ENCODE measurements around the gene NCBP1. TPM values are rescaled to one million over a fixed set of nuclear protein-coding genes. Genes with fewer than 3 reads are reported as not detected.

The NCBP1 gene
- total and polyA plus RNA-seq, 7 donors: 7.1 to 22.1 (median 14.6) TPM

- H3K4me3 ChIP-seq: no peak overlapping the region
- intact Hi-C loops (cut with DNase I): loop anchor here (10.0 kb wide), 2 partner anchors 57 to 737 kb away; partner anchors contain the start of gene ZNF782 (in 1 of the 2)
- no peak for DNase-seq
- H3K4me1 ChIP-seq: peaks cover 50% of the 10 kb centered on the region
- TF ChIP-seq CTCF (IDR thresholded peaks at IDR 0.05): no peak
- H3K36me3 ChIP-seq (ENCODE audit: insufficient read depth in 1 of 2, low read depth in 1 of 2): peaks cover 0 to 26% of the 10 kb centered on the region in 2 donors
- ATAC-seq: no peak
- no peaks in the 10 kb centered on the region for H3K9me3 ChIP-seq
- H3K27ac ChIP-seq: no peak overlapping the region
- no peaks in the 10 kb centered on the region for H3K27me3 ChIP-seq (ENCODE audit: insufficient read depth in 3 of 3, low read length in 2 of 3)
- 43 to 62% (median 43%) methylated on average over 1 of the region's 1 CpG for WGBS, 3 donors
Observed at GRCh38 chr9:97592126-97592525, 41.5 kb upstream of the NCBP1 start.

GRCh38 chr9:97593960-97594359 lies 39.7 kb upstream of the NCBP1 start:
- H3K27me3 ChIP-seq (ENCODE audit: insufficient read depth in 3 of 3, low read length in 2 of 3): no peaks in the 10 kb centered on the region
- DNase-seq: no peak
- peak overlapping the region; percentile 77 for H3K27ac ChIP-seq
- H3K4me3 ChIP-seq: no peak overlapping the region
- peaks cover 61% of the 10 kb centered on the region for H3K4me1 ChIP-seq
- no peak for TF ChIP-seq CTCF (IDR thresholded peaks at IDR 0.05)
- no peaks in the 10 kb centered on the region for H3K9me3 ChIP-seq
- intact Hi-C loops (cut with DNase I): loop anchor here (10.0 kb wide), 2 partner anchors 59 to 739 kb away; partner anchors contain the start of gene ZNF782 (in 1 of the 2)
- H3K36me3 ChIP-seq (ENCODE audit: insufficient read depth in 1 of 2, low read depth in 1 of 2): peaks cover 0 to 23% of the 10 kb centered on the region in 2 donors
- WGBS, 3 donors: 43 to 65% (median 45%) methylated on average over 4 of the region's 4 CpGs
- ATAC-seq: peak; percentile 52 to 62 (median 56)

GRCh38 chr9:97594381-97594921 lies 39.2 kb upstream of the NCBP1 start:
- peak; percentile 74 to 95 for DNase-seq
- no peak overlapping the region for H3K4me3 ChIP-seq
- WGBS, 3 donors: 26 to 50% (median 27%) methylated on average over 11 of the region's 11 CpGs
- ATAC-seq: peak; percentile 82 to 87 (median 86)
- no peaks in the 10 kb centered on the region for H3K9me3 ChIP-seq
- intact Hi-C loops (cut with DNase I): loop anchor here (10.0 kb wide), 2 partner anchors 60 to 740 kb away; partner anchors contain the start of gene ZNF782 (in 1 of the 2)
- peak overlapping the region; percentile 77 for H3K27ac ChIP-seq
- H3K36me3 ChIP-seq (ENCODE audit: insufficient read depth in 1 of 2, low read depth in 1 of 2): peaks cover 0 to 28% of the 10 kb centered on the region in 2 donors
- H3K4me1 ChIP-seq: peaks cover 61% of the 10 kb centered on the region
- no peaks in the 10 kb centered on the region for H3K27me3 ChIP-seq (ENCODE audit: insufficient read depth in 3 of 3, low read length in 2 of 3)
- TF ChIP-seq CTCF (IDR thresholded peaks at IDR 0.05): no peak

- Histone ChIP-seq H3K4me1 (peaks cover 76% of the 10 kb centered on the region), H3K9me3 (no peaks in the 10 kb centered on the region), H3K27me3 (ENCODE audit: insufficient read depth in 3 of 3, low read length in 2 of 3) (no peaks in the 10 kb centered on the region), H3K27ac (peak overlapping the region; percentile 77), H3K4me3 (no peak overlapping the region), H3K36me3 (ENCODE audit: insufficient read depth in 1 of 2, low read depth in 1 of 2) (peaks cover 7 to 39% of the 10 kb centered on the region in 2 donors)
- ATAC-seq (no peak), DNase-seq (no peak)
- no peak for TF ChIP-seq CTCF (IDR thresholded peaks at IDR 0.05)
- intact Hi-C loops (cut with DNase I): loop anchor here (10.0 kb wide), 2 partner anchors 62 to 742 kb away; partner anchors contain the start of gene ZNF782 (in 1 of the 2)
- WGBS, 3 donors: 45 to 66% (median 48%) methylated on average over 4 of the region's 4 CpGs
Observed at GRCh38 chr9:97596906-97597305, 36.7 kb upstream of the NCBP1 start.

Data from psoas muscle (tissue), 8 donors.